CD4-positive, CD25-positive, alpha-beta regulatory T cell (primary cell): Measurements from ENCODE around the gene JUN. TPM values are rescaled to one million over a fixed set of nuclear protein-coding genes. Genes with fewer than 3 reads are reported as not detected.
"Not testable (repeated sequence)": the region's sequence is repeated elsewhere in the genome, so short reads cannot be mapped to it uniquely, and the experiment has no call there.

ENCODE experiments used
- ATAC-seq, 2 donors: fragments of 150-1000 bp; cut with Tn5 transposase; one replicate each; pipeline ENCODE4 v1.10.0; 2021; ENCODE audit warnings: low read depth in 2 of 2, moderate number of reproducible peaks in 2 of 2, moderate library complexity in 1 of 2
- DNase-seq, 3 donors: peaks; one replicate each; pipeline versions ENCODE4 v3.0.0 to v3.0.0-alpha.2; 2012 to 2022; ENCODE audit warnings: mixed read lengths in 1 of 3
- H3K27ac ChIP-seq: one replicate; pipeline ENCODE4 v1.7.0; 2013; ENCODE audit warnings: mild to moderate bottlenecking, low read length; ENCODE audit not compliant: insufficient read depth, poor library complexity, severe bottlenecking
- H3K27me3 ChIP-seq: one replicate; pipeline ENCODE4 v1.7.0; 2013; ENCODE audit warnings: low read length; ENCODE audit not compliant: control insufficient read depth, insufficient read depth
- H3K36me3 ChIP-seq: one replicate; pipeline ENCODE4 v1.7.0; 2013; ENCODE audit warnings: mild to moderate bottlenecking, low read length, moderate library complexity; ENCODE audit not compliant: control insufficient read depth, insufficient read depth
- H3K4me1 ChIP-seq: 2 replicates; pipeline ENCODE4 v1.7.0; 2013; ENCODE audit warnings: mild to moderate bottlenecking, low read length; ENCODE audit not compliant: insufficient read depth, control insufficient read depth, poor library complexity, severe bottlenecking
- H3K4me3 ChIP-seq: one replicate; pipeline ENCODE4 v1.7.0; 2013; ENCODE audit warnings: low read depth, mild to moderate bottlenecking, low read length, moderate library complexity
- H3K9me3 ChIP-seq, 2 experiments: 1 replicate in 1 of 2; 2 replicates in 1 of 2; pipeline ENCODE4 v1.7.0; 2013; ENCODE audit warnings: low read length in 2 of 2, mild to moderate bottlenecking in 1 of 2, moderate library complexity in 1 of 2; ENCODE audit not compliant: control insufficient read depth in 2 of 2
- H3K27ac Mint-ChIP-seq, 3 donors: one replicate each; pipeline ENCODE4 v1.8.0; 2020 to 2022; ENCODE audit warnings: mild to moderate bottlenecking in 3 of 3, mixed read lengths in 3 of 3, moderate library complexity in 2 of 3
- H3K27me3 Mint-ChIP-seq: one replicate; pipeline ENCODE4 v1.8.0; 2022; ENCODE audit warnings: mild to moderate bottlenecking, mixed read lengths
- H3K36me3 Mint-ChIP-seq: one replicate; pipeline ENCODE4 v1.8.0; 2020; ENCODE audit warnings: mixed read lengths
- H3K4me1 Mint-ChIP-seq, 4 donors: one replicate each; pipeline ENCODE4 v1.8.0; 2020 to 2022; ENCODE audit warnings: mixed read lengths in 4 of 4, mild to moderate bottlenecking in 1 of 4
- H3K4me3 Mint-ChIP-seq, 4 donors: one replicate each; pipeline ENCODE4 v1.8.0; 2020 to 2022; ENCODE audit warnings: mild to moderate bottlenecking in 4 of 4, mixed read lengths in 4 of 4, moderate library complexity in 3 of 4
- H3K9me3 Mint-ChIP-seq, 7 donors: one replicate each; pipeline ENCODE4 v1.8.0; 2020 to 2022; ENCODE audit warnings: mixed read lengths in 7 of 7, mild to moderate bottlenecking in 3 of 7, moderate library complexity in 2 of 7
- polyA plus RNA-seq, 4 donors: library from polyadenylated mRNA; unstranded; fragments of 300-500 nt; fragmentation: Illumina TruSeq; gene quantifications; one replicate each; pipeline ENCODE4 v1.2.3, GENCODE V29; 2021
- total RNA-seq: library from RNA; stranded (reverse); gene quantifications from one replicate; pipeline ENCODE4 v1.2.3, GENCODE V29; 2022

Gene JUN
- total and polyA plus RNA-seq, 5 donors from 2014 or later, result 41.3 to 1,538 (median 52.2) TPM

DNA sequence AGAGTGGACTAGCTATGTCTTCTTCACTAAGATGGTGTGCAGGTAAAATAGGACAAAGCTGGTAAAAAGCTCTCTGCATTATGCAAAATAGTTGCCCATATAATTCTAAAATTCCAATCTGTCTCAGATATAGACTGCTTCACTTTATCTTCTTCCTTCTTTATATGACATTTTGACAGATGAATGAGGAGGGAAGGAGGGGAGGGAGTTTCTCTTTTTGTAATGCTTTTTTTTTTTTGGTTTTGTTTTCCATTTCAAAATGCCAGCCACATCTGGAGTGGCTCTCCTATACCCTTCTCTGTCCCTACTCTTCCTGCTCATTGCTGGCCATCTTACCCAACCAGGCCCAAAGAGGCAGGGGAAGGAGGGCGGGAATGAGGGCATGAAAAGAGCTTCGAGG lies 24.2 kb upstream of the JUN start:
- peaks cover 8% of the 10 kb centered on the region for H3K4me1 ChIP-seq
- no peaks in the 10 kb centered on the region for H3K9me3 ChIP-seq
- Mint-ChIP-seq H3K4me1 (peaks cover 12 to 39% (median 27%) of the 10 kb centered on the region in 4 donors), H3K27me3 (no peaks in the 10 kb centered on the region), H3K9me3 (no peaks in the 10 kb centered on the region), H3K36me3 (peaks cover 6% of the 10 kb centered on the region), H3K4me3 (no peak overlapping the region), H3K27ac (no peak overlapping the region)
- H3K36me3 ChIP-seq, result no peaks in the 10 kb centered on the region
- ATAC-seq (no peak), DNase-seq (no peak)
- no peak overlapping the region for H3K4me3 ChIP-seq
- no peaks in the 10 kb centered on the region for H3K27me3 ChIP-seq
- no peak overlapping the region for H3K27ac ChIP-seq

- no peaks in the 10 kb centered on the region for H3K36me3 ChIP-seq
- H3K4me1 ChIP-seq, result no peaks in the 10 kb centered on the region
- H3K27me3 ChIP-seq, result no peaks in the 10 kb centered on the region
- no peak overlapping the region for H3K27ac ChIP-seq
- DNase-seq, result peak in 1 of 3 donors; percentile 34
- H3K36me3 Mint-ChIP-seq, result peaks cover 6% of the 10 kb centered on the region
- H3K9me3 Mint-ChIP-seq, result peaks cover 0 to 3% (median 0%) of the 10 kb centered on the region in 7 donors
- ATAC-seq, result peak in 1 of 2 donors; percentile 48
- H3K4me1 Mint-ChIP-seq, result peaks cover 5 to 29% (median 13%) of the 10 kb centered on the region in 4 donors
- peak overlapping the region in 2 of 3 donors; percentile 0 to 88 for H3K27ac Mint-ChIP-seq
- H3K4me3 Mint-ChIP-seq, result peak overlapping the region in 1 of 4 donors; percentile 25
- no peak overlapping the region for H3K4me3 ChIP-seq
- no peaks in the 10 kb centered on the region for H3K9me3 ChIP-seq
- no peaks in the 10 kb centered on the region for H3K27me3 Mint-ChIP-seq
Observed at GRCh38 chr1:58805716-58806571, 22.1 kb upstream of the JUN start.

DNA sequence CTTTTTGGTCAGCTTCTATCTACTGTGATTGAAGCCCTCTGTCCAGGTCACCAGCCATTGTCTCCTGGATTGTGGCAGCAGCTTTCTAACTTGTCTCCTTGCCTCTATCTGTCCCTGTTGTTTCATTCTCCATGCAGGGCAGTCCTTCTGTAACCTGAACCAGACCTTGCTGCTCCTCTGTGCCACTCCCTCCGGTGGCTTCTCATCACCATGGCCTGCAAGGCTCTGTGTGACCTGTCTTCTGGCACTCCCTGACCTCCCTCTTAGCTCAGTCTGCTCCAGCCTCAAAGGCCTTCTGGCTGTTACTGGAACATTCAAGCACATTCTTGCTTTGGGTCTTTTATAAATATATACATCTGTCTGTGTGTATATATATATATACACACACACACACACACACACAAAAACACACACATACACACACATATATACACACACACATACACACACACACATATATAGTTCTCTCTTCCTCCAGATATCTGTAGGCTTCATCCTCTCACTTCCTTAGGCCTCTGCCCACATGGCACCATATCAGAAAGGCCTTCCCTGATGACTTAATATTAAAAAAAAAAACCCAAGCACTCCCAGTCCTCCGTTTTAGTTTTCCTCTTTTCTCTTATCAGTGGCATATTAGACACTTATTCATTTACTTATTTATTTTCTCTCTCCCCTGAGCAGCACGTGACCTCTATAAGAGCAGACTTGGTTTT lies 21.2 kb upstream of the JUN start:
- DNase-seq (no peak), ATAC-seq (no peak)
- Histone ChIP-seq H3K9me3 (no peaks in the 10 kb centered on the region), H3K36me3 (no peaks in the 10 kb centered on the region), H3K27ac (no peak overlapping the region), H3K4me3 (no peak overlapping the region), H3K4me1 (no peaks in the 10 kb centered on the region), H3K27me3 (no peaks in the 10 kb centered on the region)
- Mint-ChIP-seq H3K27me3 (no peaks in the 10 kb centered on the region), H3K9me3 (peaks cover 0 to 3% (median 0%) of the 10 kb centered on the region in 7 donors), H3K36me3 (peaks cover 6% of the 10 kb centered on the region), H3K4me3 (no peak overlapping the region), H3K4me1 (peaks cover 5 to 29% (median 12%) of the 10 kb centered on the region in 4 donors), H3K27ac (peak overlapping the region in 1 of 3 donors; percentile 88)

- H3K4me1 Mint-ChIP-seq, result peaks cover 5 to 28% (median 12%) of the 10 kb centered on the region in 4 donors
- H3K4me3 Mint-ChIP-seq, result no peak overlapping the region
- Histone ChIP-seq H3K27ac (no peak overlapping the region), H3K9me3 (no peaks in the 10 kb centered on the region), H3K4me3 (no peak overlapping the region), H3K27me3 (no peaks in the 10 kb centered on the region), H3K36me3 (no peaks in the 10 kb centered on the region), H3K4me1 (no peaks in the 10 kb centered on the region)
- peaks cover 0 to 3% (median 0%) of the 10 kb centered on the region in 7 donors for H3K9me3 Mint-ChIP-seq
- H3K36me3 Mint-ChIP-seq, result peaks cover 6% of the 10 kb centered on the region
- ATAC-seq, result no peak
- H3K27me3 Mint-ChIP-seq, result no peaks in the 10 kb centered on the region
- H3K27ac Mint-ChIP-seq, result no peak overlapping the region
- no peak for DNase-seq
Observed at GRCh38 chr1:58803858-58804257, 20.0 kb upstream of the JUN start.

DNA sequence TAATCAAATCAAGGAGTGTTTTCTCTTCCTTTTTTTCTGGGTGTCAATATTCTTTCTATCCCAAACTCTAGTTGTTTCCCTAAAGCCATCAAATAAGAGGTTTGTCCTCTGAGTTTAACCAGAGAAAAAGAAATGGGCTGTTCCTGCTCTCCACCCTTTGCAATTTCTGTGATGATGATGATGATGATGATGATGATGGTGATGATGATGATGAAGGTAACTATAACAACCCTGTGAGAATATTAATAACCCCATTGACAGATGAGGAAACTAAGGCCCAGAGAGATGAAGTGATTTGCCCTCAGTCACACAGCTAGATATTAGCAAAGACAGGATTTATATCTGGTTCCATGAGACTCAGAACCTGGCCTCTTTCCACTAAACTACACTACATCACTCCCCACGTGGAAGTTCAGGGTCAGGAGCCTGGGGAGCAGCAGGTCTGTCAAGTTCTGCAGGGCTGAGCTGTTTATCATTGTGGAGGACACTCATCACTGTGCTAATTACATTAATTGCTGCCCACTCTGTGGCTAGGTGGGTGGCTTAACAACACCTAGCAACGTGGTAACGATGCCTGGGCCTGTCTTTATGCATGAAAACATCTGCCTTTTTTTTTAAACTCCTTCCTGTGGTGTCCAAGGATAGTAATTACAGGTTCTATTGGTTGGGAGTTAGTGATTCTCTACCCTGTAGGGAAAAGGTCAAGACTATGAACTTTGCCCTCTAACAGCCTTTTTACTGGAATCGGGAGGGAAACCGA lies 19.0 kb upstream of the JUN start:
- Mint-ChIP-seq H3K27ac (peak overlapping the region in 1 of 3 donors; percentile 53), H3K27me3 (no peaks in the 10 kb centered on the region), H3K36me3 (peaks cover 6% of the 10 kb centered on the region), H3K9me3 (peaks cover 0 to 3% (median 0%) of the 10 kb centered on the region in 7 donors), H3K4me3 (no peak overlapping the region), H3K4me1 (peaks cover 5 to 31% (median 12%) of the 10 kb centered on the region in 4 donors)
- H3K36me3 ChIP-seq, result no peaks in the 10 kb centered on the region
- no peaks in the 10 kb centered on the region for H3K4me1 ChIP-seq
- no peak for ATAC-seq
- no peak overlapping the region for H3K4me3 ChIP-seq
- no peaks in the 10 kb centered on the region for H3K27me3 ChIP-seq
- H3K9me3 ChIP-seq, result no peaks in the 10 kb centered on the region
- no peak overlapping the region for H3K27ac ChIP-seq
- no peak for DNase-seq

GRCh38 chr1:58801286-58801685 lies 17.4 kb upstream of the JUN start:
- H3K4me1 Mint-ChIP-seq, result peaks cover 5 to 26% (median 10%) of the 10 kb centered on the region in 4 donors
- not testable (repeated sequence) for H3K27me3 Mint-ChIP-seq, DNase-seq, H3K4me1 ChIP-seq, H3K4me3 ChIP-seq, H3K27ac ChIP-seq, H3K27ac Mint-ChIP-seq, H3K36me3 Mint-ChIP-seq, H3K36me3 ChIP-seq, H3K9me3 ChIP-seq, H3K4me3 Mint-ChIP-seq, ATAC-seq, H3K9me3 Mint-ChIP-seq, H3K27me3 ChIP-seq

- H3K4me1 ChIP-seq, result no peaks in the 10 kb centered on the region
- no peaks in the 10 kb centered on the region for H3K9me3 ChIP-seq
- H3K4me3 Mint-ChIP-seq, result no peak overlapping the region
- peaks cover 0 to 25% (median 2%) of the 10 kb centered on the region in 4 donors for H3K4me1 Mint-ChIP-seq
- no peak overlapping the region for H3K4me3 ChIP-seq
- H3K27ac ChIP-seq, result no peak overlapping the region
- no peak overlapping the region for H3K27ac Mint-ChIP-seq
- peaks cover 0 to 3% (median 0%) of the 10 kb centered on the region in 7 donors for H3K9me3 Mint-ChIP-seq
- no peaks in the 10 kb centered on the region for H3K27me3 Mint-ChIP-seq
- no peaks in the 10 kb centered on the region for H3K27me3 ChIP-seq
- DNase-seq (no peak), ATAC-seq (no peak)
- H3K36me3 ChIP-seq, result no peaks in the 10 kb centered on the region
- no peaks in the 10 kb centered on the region for H3K36me3 Mint-ChIP-seq
Observed at GRCh38 chr1:58799650-58800049, 15.8 kb upstream of the JUN start.
